IMR-90 (cell line): ENCODE data around the gene ZC3H12D. TPM values are rescaled to one million over a fixed set of nuclear protein-coding genes. Genes with fewer than 3 reads are reported as not detected.

Experiments
- ATAC-seq: fragments of 200-7000 bp; cut with Tn5 transposase; 2 replicates; pipeline ENCODE4 v1.9.1; 2020; ENCODE audit warnings: low read depth, mild to moderate bottlenecking, moderate library complexity
- BruUV-seq: library from RNA; stranded (reverse); fragments of 400-500 nt; replicated peaks from 2 replicates; lab custom pipeline; 2021; lab: Mats Ljungman, UMichigan
- CTCF ChIA-PET: fragments of 300-600 bp; formaldehyde crosslinking; extraction: SDS; loops from one replicate; lab custom pipeline; 2021; ENCODE audit warnings: antibody characterized with exemption; lab: Yijun Ruan, JAX
- POLR2A ChIA-PET: fragments of 300-600 bp; sonication (Branson Sonifier 250); formaldehyde crosslinking; loops from one replicate; lab custom pipeline; 2022; ENCODE audit warnings: antibody characterized with exemption; ENCODE audit not compliant: unreplicated experiment; lab: Charles Lee
- DNase-seq: peaks from one replicate; pipeline ENCODE4 v3.0.0; 2013
- H2AFZ ChIP-seq: replicated peaks from 2 replicates; pipeline ENCODE3; 2013; ENCODE audit warnings: low read length, mild to moderate bottlenecking; ENCODE audit not compliant: poor library complexity
- H2AK5ac ChIP-seq: 2 replicates; pipeline ENCODE4 v1.6.1; 2013; ENCODE audit warnings: low read depth, low read length, inconsistent platforms
- H2AK9ac ChIP-seq: replicated peaks from 2 replicates; pipeline ENCODE3; 2013; ENCODE audit warnings: mild to moderate bottlenecking, low read depth, low read length, moderate library complexity; ENCODE audit not compliant: poor library complexity
- H2BK120ac ChIP-seq: 2 replicates; pipeline ENCODE4 v1.6.1; 2013; ENCODE audit warnings: low read depth, low read length, inconsistent platforms
- H2BK15ac ChIP-seq: 3 replicates; pipeline ENCODE4 v1.6.1; 2013; ENCODE audit warnings: low read depth, low read length, inconsistent platforms
- H2BK20ac ChIP-seq: 2 replicates; pipeline ENCODE4 v1.6.1; 2013; ENCODE audit warnings: low read depth, mild to moderate bottlenecking, inconsistent platforms, low read length, moderate library complexity
- H2BK5ac ChIP-seq: 2 replicates; pipeline ENCODE4 v1.6.1; 2013; ENCODE audit warnings: mild to moderate bottlenecking, low read depth, low read length, inconsistent platforms; ENCODE audit not compliant: poor library complexity, severe bottlenecking
- H3K14ac ChIP-seq: replicated peaks from 2 replicates; pipeline ENCODE4 v1.6.1; 2013; ENCODE audit warnings: low read depth, low read length, inconsistent platforms
- H3K18ac ChIP-seq: 2 replicates; pipeline ENCODE4 v1.6.1; 2013; ENCODE audit warnings: low read depth, low read length, control low read depth
- H3K23ac ChIP-seq: 2 replicates; pipeline ENCODE4 v1.6.1; 2013; ENCODE audit warnings: low read depth, low read length, inconsistent platforms
- H3K27ac ChIP-seq: 2 replicates; pipeline ENCODE4 v1.5.1; 2013; ENCODE audit warnings: mild to moderate bottlenecking, control low read depth, low read length; ENCODE audit not compliant: insufficient read depth
- H3K27me3 ChIP-seq: 2 replicates; pipeline ENCODE4 v1.6.1; 2013; ENCODE audit warnings: low read length; ENCODE audit not compliant: control insufficient read depth, insufficient read depth
- H3K36me3 ChIP-seq: 2 replicates; pipeline ENCODE4 v1.6.1; 2013; ENCODE audit warnings: low read length, mixed read lengths; ENCODE audit not compliant: control insufficient read depth, insufficient read depth
- H3K4ac ChIP-seq: 2 replicates; pipeline ENCODE4 v1.6.1; 2013; ENCODE audit warnings: low read depth, low read length, inconsistent platforms
- H3K4me1 ChIP-seq: 2 replicates; pipeline ENCODE4 v1.6.1; 2013; ENCODE audit warnings: low read length, mixed read lengths; ENCODE audit not compliant: control insufficient read depth, insufficient read depth
- H3K4me2 ChIP-seq: 2 replicates; pipeline ENCODE4 v1.6.1; 2013; ENCODE audit warnings: low read depth, mild to moderate bottlenecking, control low read depth, low read length, moderate library complexity
- H3K4me3 ChIP-seq: 2 replicates; pipeline ENCODE4 v1.5.1; 2013; ENCODE audit warnings: low read depth, mild to moderate bottlenecking, control low read depth, low read length, moderate library complexity; ENCODE audit not compliant: insufficient read depth
- H3K56ac ChIP-seq: 2 replicates; pipeline ENCODE4 v1.6.1; 2013; ENCODE audit warnings: low read length, inconsistent platforms; ENCODE audit not compliant: insufficient read depth; ENCODE audit errors: extremely low read depth
- H3K79me1 ChIP-seq, 2 experiments: 2 replicates each; pipeline ENCODE4 v1.6.1; 2013; ENCODE audit warnings: low read length in 2 of 2, inconsistent platforms in 1 of 2, low read depth in 1 of 2
- H3K9ac ChIP-seq: 2 replicates; pipeline ENCODE4 v1.6.1; 2013; ENCODE audit warnings: low read depth, low read length, control low read depth
- H3K9me1 ChIP-seq: 2 replicates; pipeline ENCODE4 v1.6.1; 2013; ENCODE audit warnings: low read length, inconsistent platforms; ENCODE audit not compliant: insufficient read depth
- H3K9me3 ChIP-seq: 2 replicates; pipeline ENCODE4 v1.6.1; 2013; ENCODE audit warnings: low read length; ENCODE audit not compliant: control insufficient read depth, insufficient read depth
- H4K20me1 ChIP-seq: 2 replicates; pipeline ENCODE4 v1.6.1; 2013; ENCODE audit warnings: low read length, inconsistent platforms; ENCODE audit not compliant: insufficient read depth
- H4K5ac ChIP-seq: 2 replicates; pipeline ENCODE4 v1.6.1; 2013; ENCODE audit warnings: mild to moderate bottlenecking, low read depth, low read length, control low read depth
- H4K8ac ChIP-seq, 2 experiments: 2 replicates each; pipeline ENCODE4 v1.6.1; 2013; ENCODE audit warnings: low read depth in 2 of 2, low read length in 2 of 2, control low read depth in 1 of 2, inconsistent platforms in 1 of 2
- H4K91ac ChIP-seq: 2 replicates; pipeline ENCODE4 v1.6.1; 2013; ENCODE audit warnings: low read depth, low read length, inconsistent platforms; ENCODE audit not compliant: insufficient read depth
- CHD1 ChIP-seq: IDR thresholded peaks from 2 replicates; pipeline ENCODE4 v1.6.1; 2012; ENCODE audit warnings: low read depth, low read length, improper control_type of control experiment
- FOS ChIP-seq: fragments of 150-350 bp; IDR thresholded peaks from 2 replicates; pipeline ENCODE4 v1.6.1; 2016; ENCODE audit warnings: low read depth, low read length
- NFE2L2 ChIP-seq: fragments of 150-350 bp; IDR thresholded peaks from 2 replicates; pipeline ENCODE4 v1.6.1; 2016; ENCODE audit warnings: low read depth, mild to moderate bottlenecking, low read length
- POLR2A ChIP-seq: IDR thresholded peaks from 2 replicates; pipeline ENCODE4 v1.6.1; 2012; ENCODE audit warnings: mild to moderate bottlenecking, low read depth, low read length
- RFX5 ChIP-seq: IDR thresholded peaks from 2 replicates; pipeline ENCODE4 v1.8.0; 2012; ENCODE audit warnings: low read depth, mild to moderate bottlenecking, low read length, moderate library complexity
- SMC3 ChIP-seq: fragments of 150-350 bp; IDR thresholded peaks from 2 replicates; pipeline ENCODE4 v1.6.1; 2016; ENCODE audit warnings: low read depth, mild to moderate bottlenecking, antibody characterized with exemption, low read length, moderate library complexity
- WGBS, 2 experiments: methylation state at CpG; one replicate each; pipeline versions ENCODE4 v1.1.5 to v1.1.7; 2013; ENCODE audit warnings: missing lambda C conversion rate in 2 of 2; ENCODE audit not compliant: insufficient read length in 1 of 2; ENCODE audit errors: extremely low coverage in 2 of 2; 5-methylcytosine and 5-hydroxymethylcytosine counted together
- dilution Hi-C: fragments of 300-500 bp; cut with HindIII; formaldehyde crosslinking; loops from one replicate; pipeline ENCODE4 v1.14.3; 2018; ENCODE audit warnings: low sequenced_read_pairs; ENCODE audit not compliant: unreplicated experiment
- in situ Hi-C: fragments of 300-500 bp; cut with MboI; formaldehyde crosslinking; loops from 3 replicates; pipeline ENCODE4 v1.14.3; 2019; ENCODE audit warnings: low sequenced_read_pairs, inconsistent platforms, mixed read lengths
- intact Hi-C: fragments of 100-400 bp; cut with micrococcal nuclease; formaldehyde crosslinking; loops from 2 replicates; pipeline ENCODE4 v1.10.0; 2022
- polyA plus RNA-seq, 3 experiments: library from polyadenylated mRNA; depleted of rRNA; stranded (reverse); fragments of >200 nt; gene quantifications; 2 replicates each; pipeline ENCODE4 v1.2.3, GENCODE V29; 2012; ENCODE audit warnings: low replicate concordance in 1 of 3
- total RNA-seq: library from RNA; depleted of rRNA; stranded (reverse); fragments of >200 nt; gene quantifications from 2 replicates; pipeline ENCODE4 v1.2.3, GENCODE V29; 2012

The ZC3H12D gene
- total and polyA plus RNA-seq, 2 of the 4 experiments (the other 2 are of a cell fraction): under 0.01 to 0.12 TPM

GRCh38 chr6:149419696-149420404, 65.0 kb downstream of the ZC3H12D start:
- dilution Hi-C loops (no loop called here), in situ Hi-C loops (loop anchor here (10.0 kb wide), 1 partner anchor 835 kb away; no protein-coding TSS in a partner anchor), intact Hi-C loops (no loop called here)
- Histone ChIP-seq H4K91ac (no peak overlapping the region), H3K18ac (no peak overlapping the region), H2AFZ (no peak overlapping the region), H3K4me1 (peaks cover 2% of the 10 kb centered on the region; the same call in 1 of the 2 replicates), H3K79me1 (no peaks in the 10 kb centered on the region), H3K27me3 (peaks cover 4% of the 10 kb centered on the region), H4K20me1 (no peaks in the 10 kb centered on the region), H3K14ac (no peak overlapping the region), H3K9ac (no peak overlapping the region), H3K36me3 (no peaks in the 10 kb centered on the region), H2AK9ac (no peak overlapping the region), H2AK5ac (no peak overlapping the region), H3K56ac (no peak overlapping the region), H3K4me2 (no peak overlapping the region), H3K4ac (no peak overlapping the region), H4K5ac (no peak overlapping the region), H2BK120ac (no peak overlapping the region), H4K8ac (no peak overlapping the region), H2BK15ac (no peak overlapping the region), H3K27ac (no peak overlapping the region), H3K23ac (no peak overlapping the region), H3K4me3 (no peak overlapping the region), H3K9me3 (no peaks in the 10 kb centered on the region), H3K9me1 (no peaks in the 10 kb centered on the region), H2BK5ac (no peak overlapping the region), H2BK20ac (no peak overlapping the region)
- CTCF ChIA-PET: interaction anchor here (2.9 kb wide), 1 partner anchor 12 kb away, joined by 10 read pairs; no protein-coding TSS in a partner anchor
- TF ChIP-seq RFX5 (no peak), CHD1 (no peak), NFE2L2 (no peak), POLR2A (no peak), FOS (no peak), SMC3 (no peak)
- DNase-seq (no peak), ATAC-seq (no peak)
- POLR2A ChIA-PET: no interaction called here
- no TSS peak for BruUV-seq
- WGBS, 2 experiments: 96% methylated on average over 5 of the region's 13 CpGs; no CpG with 5 or more reads in 1 of the 2 experiments
